Measurements from ENCODE around the gene TC2N. TPM values are rescaled to one million over a fixed set of nuclear protein-coding genes. Genes with fewer than 3 reads are reported as not detected.
"Not testable (repeated sequence)": the region's sequence is repeated elsewhere in the genome, so short reads cannot be mapped to it uniquely, and the experiment has no call there.

TC2N gene
- total RNA-seq, 2 experiments from 2014 or later, result 61.7 to 66.2 TPM

DNA sequence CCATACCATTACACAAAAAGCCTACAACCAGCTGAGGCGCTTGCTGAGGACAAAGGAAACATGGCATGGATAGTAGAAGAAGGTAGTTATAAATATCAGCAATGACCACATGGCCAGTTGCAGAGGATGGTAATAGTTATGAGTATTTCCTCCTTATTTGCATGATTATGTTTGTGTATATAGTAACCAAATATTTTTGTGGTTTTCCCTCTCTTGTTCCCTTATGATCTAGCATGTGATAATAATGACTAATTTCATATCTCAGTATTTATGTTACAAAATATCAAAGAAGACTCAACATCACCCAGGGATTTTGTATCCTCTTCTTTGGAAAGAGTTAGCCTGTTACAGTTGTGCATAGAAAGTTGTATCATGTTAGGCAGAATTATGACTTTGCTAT is 122.0 kb downstream of the TC2N start:
- DNase-seq, result no peak
- no peaks in the 10 kb centered on the region for H3K9me3 Mint-ChIP-seq
- intact Hi-C loops (cut with micrococcal nuclease), result no loop called here
- no peaks in the 10 kb centered on the region for H3K4me1 Mint-ChIP-seq (ENCODE audit: low read depth)
- no peaks in the 10 kb centered on the region for H3K36me3 Mint-ChIP-seq (ENCODE audit: low read depth)
- CTCF ChIA-PET, result no interaction called here
- no peaks in the 10 kb centered on the region for H3K27me3 Mint-ChIP-seq (ENCODE audit: low read depth)
- no peak overlapping the region for H3K27ac Mint-ChIP-seq
- no peak overlapping the region for H3K4me3 Mint-ChIP-seq

GRCh38 chr14:91744068-91744480 is 123.3 kb downstream of the TC2N start:
- Mint-ChIP-seq H3K4me1 (ENCODE audit: low read depth) (no peaks in the 10 kb centered on the region), H3K36me3 (ENCODE audit: low read depth) (no peaks in the 10 kb centered on the region), H3K9me3 (no peaks in the 10 kb centered on the region), H3K4me3 (no peak overlapping the region), H3K27ac (no peak overlapping the region), H3K27me3 (ENCODE audit: low read depth) (no peaks in the 10 kb centered on the region)
- DNase-seq, result no peak
- intact Hi-C loops (cut with micrococcal nuclease), result no loop called here
- CTCF ChIA-PET, result no interaction called here

DNA sequence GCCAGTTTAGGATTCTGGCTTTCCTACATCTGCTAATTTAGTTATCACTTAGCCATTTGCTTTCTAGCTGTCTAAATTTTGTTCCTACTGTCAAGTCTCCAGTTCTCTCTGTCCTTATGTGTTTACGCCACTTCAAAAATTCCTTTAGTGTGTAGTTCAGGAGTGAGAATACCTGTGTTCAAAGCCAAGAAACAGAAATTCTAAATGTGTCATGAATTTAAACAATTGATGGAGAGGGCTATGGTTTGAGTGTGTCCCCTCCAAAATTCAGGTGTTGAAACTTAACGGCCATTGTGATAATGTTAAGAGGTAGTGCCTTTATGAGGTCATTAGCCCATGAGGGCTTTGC is 124.1 kb downstream of the TC2N start:
- Mint-ChIP-seq H3K36me3 (ENCODE audit: low read depth) (no peaks in the 10 kb centered on the region), H3K4me1 (ENCODE audit: low read depth) (no peaks in the 10 kb centered on the region), H3K27me3 (ENCODE audit: low read depth) (no peaks in the 10 kb centered on the region), H3K9me3 (no peaks in the 10 kb centered on the region), H3K4me3 (no peak overlapping the region), H3K27ac (no peak overlapping the region)
- no peak for DNase-seq
- CTCF ChIA-PET, result no interaction called here
- intact Hi-C loops (cut with micrococcal nuclease), result no loop called here

DNA sequence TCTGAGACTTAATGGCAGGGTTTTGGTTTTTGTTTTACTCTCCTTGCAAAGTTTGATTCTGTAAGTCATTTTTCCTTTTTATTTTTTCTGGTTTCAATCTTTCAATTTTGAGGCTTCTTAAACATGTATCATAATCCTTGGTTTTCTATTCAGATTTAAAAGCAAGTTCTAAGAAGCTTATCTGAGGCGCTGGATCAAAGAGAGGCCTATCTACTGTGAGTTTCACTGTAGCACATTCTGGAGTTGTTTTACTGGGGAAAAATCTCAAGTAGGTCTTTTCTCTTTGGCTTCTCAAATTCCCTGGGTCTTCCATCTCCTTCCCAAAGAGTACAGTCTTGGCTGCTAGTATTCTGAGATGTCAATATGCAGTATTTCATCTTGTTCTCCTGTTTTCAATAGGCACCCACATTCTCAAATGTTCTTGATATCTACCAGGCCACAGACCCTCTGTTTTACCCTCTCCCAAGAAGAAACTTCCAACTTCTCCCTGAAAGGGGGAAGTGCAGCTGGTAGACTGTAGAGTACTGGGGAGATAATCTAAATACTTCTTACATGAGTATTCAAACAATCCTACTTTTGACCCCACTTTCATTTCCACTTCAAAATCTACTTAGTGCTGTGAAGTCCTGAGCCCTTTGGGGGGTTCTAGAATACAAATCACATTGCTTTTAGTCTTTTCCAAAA is 124.6 kb downstream of the TC2N start:
- CTCF ChIA-PET, result no interaction called here
- intact Hi-C loops (cut with micrococcal nuclease), result no loop called here
- H3K27me3 Mint-ChIP-seq (ENCODE audit: low read depth), result no peaks in the 10 kb centered on the region
- H3K4me1 Mint-ChIP-seq (ENCODE audit: low read depth), result no peaks in the 10 kb centered on the region
- DNase-seq, result no peak
- no peaks in the 10 kb centered on the region for H3K9me3 Mint-ChIP-seq
- H3K36me3 Mint-ChIP-seq (ENCODE audit: low read depth), result no peaks in the 10 kb centered on the region
- no peak overlapping the region for H3K4me3 Mint-ChIP-seq
- no peak overlapping the region for H3K27ac Mint-ChIP-seq

DNA sequence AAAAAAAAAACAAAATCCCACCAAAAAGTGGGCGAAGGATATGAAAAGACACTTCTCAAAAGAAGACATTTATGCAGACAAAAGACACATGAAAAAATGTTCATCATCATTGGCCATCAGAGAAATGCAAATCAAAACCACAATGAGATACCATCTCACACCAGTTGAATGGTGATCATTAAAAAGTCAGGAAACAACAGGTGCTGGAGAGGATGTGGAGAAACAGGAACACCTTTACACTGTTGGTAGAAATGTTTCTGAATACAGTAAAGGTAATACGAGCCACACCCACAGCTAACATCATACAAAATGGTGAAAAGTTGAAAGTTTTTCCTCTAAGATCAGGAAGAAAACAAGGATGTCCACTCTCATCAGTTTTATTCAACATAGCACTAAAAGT is 127.5 kb downstream of the TC2N start:
- H3K27me3 Mint-ChIP-seq (ENCODE audit: low read depth); H3K9me3 Mint-ChIP-seq; DNase-seq; intact Hi-C loops (cut with micrococcal nuclease); H3K4me1 Mint-ChIP-seq (ENCODE audit: low read depth); H3K27ac Mint-ChIP-seq; H3K36me3 Mint-ChIP-seq (ENCODE audit: low read depth); CTCF ChIA-PET; H3K4me3 Mint-ChIP-seq: not testable (repeated sequence)

GRCh38 chr14:91737619-91738018 is 129.7 kb downstream of the TC2N start:
- Mint-ChIP-seq H3K4me3 (no peak overlapping the region), H3K36me3 (ENCODE audit: low read depth) (no peaks in the 10 kb centered on the region), H3K9me3 (no peaks in the 10 kb centered on the region), H3K4me1 (ENCODE audit: low read depth) (peaks cover 8% of the 10 kb centered on the region), H3K27ac (no peak overlapping the region), H3K27me3 (ENCODE audit: low read depth) (no peaks in the 10 kb centered on the region)
- intact Hi-C loops (cut with micrococcal nuclease), result no loop called here
- DNase-seq, result no peak
- CTCF ChIA-PET, result no interaction called here

DNA sequence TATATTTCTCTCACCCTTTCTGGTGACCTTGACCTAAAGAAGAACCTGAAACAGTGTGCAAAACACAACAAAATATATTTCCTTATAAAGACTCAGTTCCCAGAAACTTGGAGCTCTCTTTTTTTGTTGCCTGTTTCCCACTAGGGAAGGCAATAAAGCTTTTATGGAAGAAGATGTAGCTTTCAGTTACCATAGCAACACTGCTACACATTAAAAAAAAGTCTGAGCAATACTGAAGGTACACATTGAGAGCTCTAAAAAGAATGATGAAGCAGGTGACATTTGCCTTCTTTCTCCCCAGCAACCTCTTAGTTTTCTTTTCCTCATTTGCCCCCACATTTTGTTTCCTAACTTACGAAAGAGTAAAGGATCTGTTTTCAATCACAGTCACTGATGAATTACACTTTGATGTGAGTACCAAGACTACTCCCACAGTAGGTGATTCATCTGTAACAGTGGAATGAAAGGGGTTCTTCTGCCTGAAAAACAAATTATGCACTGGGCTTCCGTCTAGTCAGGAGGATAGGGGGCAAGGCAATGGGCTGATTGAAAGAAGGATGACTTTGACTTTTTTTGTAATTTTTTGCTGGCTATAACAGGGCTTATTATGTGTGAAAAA is 134.4 kb downstream of the TC2N start:
- H3K27ac Mint-ChIP-seq, result no peak overlapping the region
- no peaks in the 10 kb centered on the region for H3K27me3 Mint-ChIP-seq (ENCODE audit: low read depth)
- no peak overlapping the region for H3K4me3 Mint-ChIP-seq
- intact Hi-C loops (cut with micrococcal nuclease), result no loop called here
- H3K9me3 Mint-ChIP-seq, result no peaks in the 10 kb centered on the region
- DNase-seq, result no peak
- CTCF ChIA-PET, result interaction anchor here (0.5 to 0.7 kb wide), 2 partner anchors 131 to 243 kb away, joined by 3 to 4 read pairs; no protein-coding TSS in a partner anchor
- H3K4me1 Mint-ChIP-seq (ENCODE audit: low read depth), result peaks cover 18% of the 10 kb centered on the region
- H3K36me3 Mint-ChIP-seq (ENCODE audit: low read depth), result no peaks in the 10 kb centered on the region

DNA sequence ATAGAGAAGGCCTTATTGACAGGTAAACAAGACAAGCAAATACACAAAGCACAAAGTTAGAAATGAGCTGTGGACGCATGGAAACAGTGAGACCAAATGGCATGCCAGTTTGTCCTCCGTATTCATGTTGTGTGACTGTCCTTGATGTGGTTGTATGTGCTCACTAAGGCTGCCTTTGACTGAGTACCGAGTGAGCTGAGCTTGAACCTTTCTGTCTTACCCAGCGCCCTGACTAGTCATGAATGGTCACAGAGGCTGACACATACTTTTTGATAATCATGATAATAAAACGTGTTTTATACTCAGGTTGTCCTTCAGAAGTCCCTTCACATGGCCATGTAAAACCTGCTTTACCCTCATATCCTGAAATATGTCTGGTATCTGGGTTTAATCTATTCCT is 134.9 kb downstream of the TC2N start:
- Mint-ChIP-seq H3K27ac (no peak overlapping the region), H3K4me3 (no peak overlapping the region), H3K9me3 (no peaks in the 10 kb centered on the region), H3K4me1 (ENCODE audit: low read depth) (peaks cover 18% of the 10 kb centered on the region), H3K27me3 (ENCODE audit: low read depth) (no peaks in the 10 kb centered on the region), H3K36me3 (ENCODE audit: low read depth) (no peaks in the 10 kb centered on the region)
- CTCF ChIA-PET, result interaction anchor here (0.6 kb wide), 1 partner anchor 207 kb away, joined by 3 read pairs; no protein-coding TSS in a partner anchor
- intact Hi-C loops (cut with micrococcal nuclease), result no loop called here
- no peak for DNase-seq

DNA sequence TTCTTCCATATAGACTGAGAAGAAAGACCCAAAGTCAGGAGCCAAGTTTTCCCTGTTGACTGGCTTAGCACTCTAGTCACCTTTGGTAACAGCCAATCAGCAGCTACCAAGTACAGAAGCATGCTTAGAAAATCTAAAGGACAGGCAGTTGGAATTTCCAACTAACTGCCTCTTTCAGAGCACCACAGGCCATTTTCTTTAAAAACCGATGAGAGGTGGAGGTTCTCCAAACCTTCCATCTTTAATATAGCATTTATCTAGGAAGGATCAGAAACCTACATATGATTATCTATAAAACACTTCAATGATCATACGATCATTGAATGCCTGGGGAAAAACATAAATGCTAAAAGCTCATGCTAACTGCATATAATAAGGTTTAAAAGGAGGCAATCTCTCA is 135.3 kb downstream of the TC2N start, which contains the start of gene CATSPERB:
CATSPERB (minus strand) TSS at position 101 of the 400 bp plus-strand sequence. CDS start 2,607 bp downstream, outside the sequence.
- Mint-ChIP-seq H3K27ac (no peak within 1 kb of the TSS), H3K27me3 (ENCODE audit: low read depth) (no peaks in the 10 kb centered on the region), H3K36me3 (ENCODE audit: low read depth) (no peaks in the 10 kb centered on the region), H3K4me1 (ENCODE audit: low read depth) (peaks cover 18% of the 10 kb centered on the region), H3K4me3 (no peak within 1 kb of the TSS), H3K9me3 (no peaks in the 10 kb centered on the region)
- CTCF ChIA-PET, result interaction anchor here (0.6 kb wide), 1 partner anchor 207 kb away, joined by 3 read pairs; no protein-coding TSS in a partner anchor
- intact Hi-C loops (cut with micrococcal nuclease), result no loop called here
- no peak for DNase-seq

GRCh38 chr14:91731018-91731417 is 136.3 kb downstream of the TC2N start:
- H3K4me3 Mint-ChIP-seq, result no peak overlapping the region
- H3K9me3 Mint-ChIP-seq, result no peaks in the 10 kb centered on the region
- intact Hi-C loops (cut with micrococcal nuclease), result no loop called here
- DNase-seq, result no peak
- H3K4me1 Mint-ChIP-seq (ENCODE audit: low read depth), result peaks cover 18% of the 10 kb centered on the region
- H3K27me3 Mint-ChIP-seq (ENCODE audit: low read depth), result no peaks in the 10 kb centered on the region
- CTCF ChIA-PET, result no interaction called here
- H3K27ac Mint-ChIP-seq, result no peak overlapping the region
- H3K36me3 Mint-ChIP-seq (ENCODE audit: low read depth), result no peaks in the 10 kb centered on the region

GRCh38 chr14:91729756-91730155 is 137.6 kb downstream of the TC2N start:
- DNase-seq, result no peak
- Mint-ChIP-seq H3K36me3 (ENCODE audit: low read depth) (no peaks in the 10 kb centered on the region), H3K4me1 (ENCODE audit: low read depth) (peaks cover 18% of the 10 kb centered on the region), H3K4me3 (no peak overlapping the region), H3K9me3 (no peaks in the 10 kb centered on the region), H3K27me3 (ENCODE audit: low read depth) (no peaks in the 10 kb centered on the region), H3K27ac (no peak overlapping the region)
- CTCF ChIA-PET, result no interaction called here
- intact Hi-C loops (cut with micrococcal nuclease), result no loop called here

Measured in activated naive CD4-positive, alpha-beta T cell treated with anti-CD3 and anti-CD28 coated beads for 36 hours (primary cell).